NCI-H2107 (cell line): Measurements from ENCODE around the gene ZNF420.

Source experiments
- DNase-seq: peaks from one replicate; lab custom pipeline; 2025; lab: John Stamatoyannopoulos, UW

The ZNF420 gene

GRCh38 chr19:37148214-37148613 is 70.0 kb downstream of the ZNF420 start:
- DNase-seq = no peak

- DNase-seq = no peak
Observed at GRCh38 chr19:37160153-37160552, 81.9 kb downstream of the ZNF420 start.

- DNase-seq = no peak
Observed at GRCh38 chr19:37165635-37166034, 87.4 kb downstream of the ZNF420 start.

GRCh38 chr19:37172368-37173366 is 94.4 kb downstream of the ZNF420 start, which contains the start of gene ZNF585A:
Gene ZNF585A (minus strand): TSS chr19:37172695. CDS start chr19:37169910, 2,785 bp downstream.
- peak; percentile 83 for DNase-seq
